Activated T-helper 1 cell treated with Interleukin-2 at 50 U/mL for 16 hours (primary cell): ENCODE results near the gene CRYBB1.

Experiments
- DNase-seq: peaks from one replicate; pipeline ENCODE4 v3.0.0-alpha.2; 2020; ENCODE audit warnings: low read depth

CRYBB1 gene

DNA sequence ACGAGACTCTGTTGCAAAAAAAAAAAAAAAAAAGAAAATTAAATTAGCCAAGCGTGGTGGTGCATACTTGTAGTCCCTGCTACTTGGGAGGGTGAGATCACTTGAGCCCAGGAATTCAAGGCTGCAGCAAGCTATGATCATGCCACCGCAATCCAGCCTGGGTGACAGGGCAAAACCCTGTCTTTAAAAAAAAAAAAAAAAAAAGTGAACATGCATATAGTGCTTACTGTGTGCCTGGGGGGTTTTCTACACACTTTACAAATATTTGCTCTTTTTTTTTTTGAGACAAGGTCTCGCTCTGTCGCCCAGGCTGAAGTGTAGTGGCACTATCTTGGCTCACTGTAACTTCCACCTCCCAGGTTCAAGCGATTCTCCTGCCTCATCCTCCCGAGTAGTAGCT, 40.7 kb downstream of the CRYBB1 start:
- no peak for DNase-seq

DNA sequence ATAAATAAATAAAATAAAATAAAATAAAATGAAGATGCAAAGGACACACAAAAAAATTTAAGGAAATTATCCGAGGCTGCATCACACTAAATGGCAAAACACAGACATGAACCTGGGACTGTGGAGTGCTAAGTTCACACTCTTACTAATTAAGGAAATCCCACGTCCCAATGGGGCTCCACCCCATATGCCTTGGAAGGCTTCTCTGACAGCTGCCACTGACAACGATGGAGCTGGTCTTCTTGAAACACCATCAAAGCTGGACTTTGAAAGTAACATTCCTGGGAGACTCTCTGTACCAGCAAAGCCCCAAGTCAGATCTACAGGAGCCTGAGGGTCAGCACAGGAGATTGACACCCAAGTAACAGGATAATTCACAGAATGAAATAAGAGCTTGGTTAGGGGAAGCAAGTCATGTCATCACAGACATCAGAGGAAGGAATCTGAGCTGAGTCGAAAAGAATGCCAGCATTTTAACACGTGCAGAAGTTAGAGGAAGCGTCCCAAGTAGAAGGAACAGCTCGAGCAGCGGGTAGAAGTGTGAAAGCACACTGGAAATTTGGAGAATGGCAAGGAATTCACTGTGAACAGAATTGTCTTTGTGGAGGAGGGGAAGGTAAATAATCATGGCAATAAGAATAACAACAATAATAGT, 41.7 kb downstream of the CRYBB1 start:
- DNase-seq = no peak

DNA sequence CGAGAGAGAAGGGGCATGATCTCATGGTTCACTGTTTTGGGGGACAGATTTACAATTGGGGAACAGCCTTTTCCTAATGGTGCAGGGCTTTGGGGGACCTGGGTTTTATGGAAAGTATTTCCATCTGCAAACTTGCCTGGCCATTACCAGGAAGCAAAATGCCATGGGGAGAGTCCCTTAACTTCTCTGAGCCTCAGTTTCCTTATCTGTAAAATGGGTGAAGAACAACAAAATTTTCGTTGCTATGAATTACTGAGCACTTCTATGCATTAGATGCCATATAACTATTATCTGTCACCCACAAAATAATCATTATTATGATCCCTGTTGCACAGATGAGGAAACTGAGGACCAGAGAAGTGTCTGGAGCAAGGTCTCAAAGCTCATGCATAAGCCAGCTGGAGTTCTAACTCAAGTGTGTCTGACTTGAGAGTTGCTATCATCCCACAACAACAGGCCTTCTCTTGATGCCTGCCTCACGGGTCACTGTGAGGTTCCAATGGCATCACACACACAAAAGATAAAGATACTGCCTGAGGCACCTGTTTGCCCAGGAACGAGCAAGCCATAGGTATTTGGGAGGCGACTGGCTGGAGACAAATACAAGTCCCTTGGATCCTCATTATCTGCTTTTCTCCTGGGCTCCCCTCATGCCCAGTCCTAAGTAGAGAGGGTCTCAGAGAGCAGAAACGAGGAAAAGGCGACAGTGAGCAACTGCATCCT, 43.7 kb downstream of the CRYBB1 start:
- no peak for DNase-seq

DNA sequence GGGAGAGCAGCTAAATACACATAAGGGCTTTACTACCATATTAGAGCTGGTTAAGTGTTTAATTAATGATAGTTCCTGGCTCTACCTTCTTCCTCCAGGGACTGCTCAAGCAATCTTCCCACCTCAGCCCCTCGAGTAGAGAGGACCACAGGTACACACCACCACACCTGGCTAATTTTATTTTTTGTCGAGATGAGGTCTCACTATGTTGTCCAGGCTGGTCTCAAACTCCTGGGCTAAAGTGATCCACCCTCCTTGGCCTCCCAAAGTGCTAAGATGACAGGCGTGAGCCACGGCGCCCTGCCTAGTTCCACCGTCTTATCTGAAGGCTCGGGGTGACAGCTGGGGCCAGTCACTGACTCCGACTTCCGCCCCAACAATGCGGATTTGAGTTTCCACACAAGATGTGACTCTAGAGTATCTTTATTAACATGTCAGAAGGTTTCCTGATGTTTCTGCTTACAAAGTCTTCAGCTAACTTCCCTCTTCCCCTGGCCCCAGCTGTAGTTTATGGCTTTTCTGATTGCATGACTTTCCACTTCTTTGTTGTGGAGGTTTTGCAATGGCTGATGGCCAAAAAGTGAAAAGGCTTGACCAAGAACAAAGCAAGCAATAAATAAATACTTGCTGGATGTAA, 44.7 kb downstream of the CRYBB1 start:
- no peak for DNase-seq

DNA sequence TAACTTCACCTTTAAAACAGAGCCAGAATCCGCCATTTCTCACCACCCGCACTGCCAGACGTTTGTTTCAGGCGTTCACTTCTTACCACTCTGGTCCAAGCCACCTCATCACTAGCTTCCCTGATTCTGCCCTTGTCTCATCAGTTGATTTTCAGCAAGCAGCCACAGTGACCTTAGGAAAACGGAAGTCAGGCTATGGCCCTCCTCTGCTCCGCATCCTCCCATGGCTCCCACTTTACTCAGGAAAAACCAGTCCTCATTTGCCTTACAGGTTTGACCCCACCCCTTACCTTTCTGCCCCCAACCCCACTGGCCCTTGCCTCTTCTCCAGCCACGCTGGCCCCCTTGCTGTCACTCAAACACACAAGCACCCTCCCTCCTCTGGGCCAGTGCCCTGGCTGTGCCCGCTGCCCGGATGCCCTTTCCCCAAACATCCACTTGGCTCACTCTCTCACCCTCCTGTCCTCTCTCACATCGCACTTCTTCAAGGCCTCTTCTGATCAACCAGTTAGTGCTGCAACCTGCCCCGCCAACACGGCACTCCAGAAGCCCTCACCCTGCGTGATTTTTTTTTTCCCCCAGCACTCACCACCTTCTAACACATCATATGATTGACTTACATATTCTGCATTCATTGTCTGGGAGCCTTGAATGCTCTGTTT, 46.8 kb downstream of the CRYBB1 start:
- DNase-seq = no peak

DNA sequence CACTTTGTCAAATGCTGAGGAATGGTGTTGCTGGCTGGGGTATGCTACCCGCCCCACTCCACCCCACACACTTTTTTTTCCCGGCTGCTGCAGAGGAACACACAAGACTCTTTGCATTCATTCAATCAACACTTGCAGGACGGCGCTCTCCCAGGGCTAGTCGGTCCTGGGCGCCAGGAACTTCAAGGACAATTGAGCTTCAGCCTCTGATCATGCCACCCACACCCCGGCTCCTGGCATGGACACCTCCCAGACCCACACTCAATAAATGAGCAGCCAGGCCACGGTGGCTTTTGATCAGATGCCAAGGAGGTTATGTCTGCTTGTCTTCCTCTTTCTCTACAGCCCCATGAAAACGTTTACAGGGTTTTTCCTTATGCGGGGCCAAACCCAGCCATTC, 47.7 kb downstream of the CRYBB1 start:
- no peak for DNase-seq

DNA sequence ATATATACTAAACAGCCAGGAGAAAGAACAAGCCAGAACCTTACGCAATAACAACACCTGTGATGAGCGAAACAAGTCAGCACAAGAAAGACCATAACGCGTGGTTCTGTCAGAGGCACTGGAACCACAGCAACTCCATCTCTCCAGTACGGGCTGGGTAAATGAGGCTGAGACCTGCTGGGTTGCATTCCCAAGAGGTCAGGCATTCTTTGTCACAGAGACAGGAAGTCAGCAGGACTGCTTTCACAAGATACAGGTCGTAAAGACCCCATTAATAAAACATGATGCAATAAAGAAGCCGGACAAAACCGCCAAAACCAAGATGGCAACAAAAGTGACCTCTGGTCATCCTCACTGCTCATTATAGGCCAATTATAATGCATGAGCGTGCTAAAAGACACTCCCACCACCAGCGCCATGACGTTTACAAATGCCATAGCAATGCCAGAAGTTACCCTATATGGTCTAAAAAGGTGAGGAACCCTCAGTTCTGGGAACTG, 49.6 kb downstream of the CRYBB1 start:
- no peak for DNase-seq

DNA sequence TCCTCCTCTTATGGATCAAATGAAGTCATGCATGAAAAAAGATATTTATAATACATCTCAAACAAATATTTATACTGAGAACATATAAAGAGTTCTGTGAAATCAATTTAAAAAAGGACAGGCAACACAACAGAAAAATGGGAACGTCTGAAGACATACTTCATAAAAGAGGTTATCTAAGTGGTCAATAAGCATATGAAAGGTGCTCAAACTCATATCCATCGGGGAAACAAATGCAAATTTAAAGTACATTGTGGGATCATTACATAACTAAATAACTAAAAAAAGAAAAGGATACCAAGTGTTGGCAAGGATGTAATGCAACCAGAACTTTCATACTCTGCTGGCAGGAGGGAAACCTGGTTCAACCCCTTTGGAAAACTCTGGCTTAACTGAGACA, 50.2 kb downstream of the CRYBB1 start:
- no peak for DNase-seq

DNA sequence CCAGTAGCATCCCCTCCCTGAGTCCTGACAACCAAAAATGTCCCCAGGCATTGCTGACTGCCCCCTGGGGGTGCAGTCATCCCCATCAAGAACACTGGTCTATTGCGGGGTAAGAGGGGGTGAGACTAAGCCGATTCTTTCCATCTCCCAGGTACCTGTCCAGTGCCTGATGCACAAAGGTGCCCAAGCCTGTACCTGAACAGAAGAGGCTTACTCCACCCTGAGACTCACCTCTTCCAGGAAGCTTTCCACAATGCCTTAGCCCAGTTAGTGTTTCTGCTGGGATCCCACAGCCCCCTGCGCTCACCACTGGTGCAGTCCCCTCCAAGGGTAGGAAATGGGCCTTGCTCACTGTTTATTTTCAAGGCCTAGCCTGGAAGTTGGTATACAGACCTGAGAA, 50.8 kb downstream of the CRYBB1 start:
- no peak for DNase-seq

DNA sequence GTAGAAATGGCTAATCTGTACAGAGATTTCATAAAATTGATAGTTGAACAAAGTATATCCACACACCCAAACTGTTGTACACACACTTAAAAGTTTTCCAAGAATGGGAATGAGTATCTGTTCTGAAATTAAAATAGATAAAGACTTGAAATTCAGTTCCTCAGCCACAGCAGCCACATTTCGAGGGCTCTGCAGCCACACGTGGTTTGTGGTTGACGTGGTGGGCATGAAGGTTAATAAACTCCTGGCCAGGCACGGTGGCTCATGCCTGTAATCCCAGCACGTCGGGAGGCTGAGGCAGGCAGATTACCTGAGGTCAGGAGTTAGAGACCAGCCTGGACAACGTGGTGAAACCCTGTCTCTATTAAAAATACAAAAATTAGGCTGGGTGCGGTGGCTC, 51.9 kb downstream of the CRYBB1 start:
- no peak for DNase-seq

DNA sequence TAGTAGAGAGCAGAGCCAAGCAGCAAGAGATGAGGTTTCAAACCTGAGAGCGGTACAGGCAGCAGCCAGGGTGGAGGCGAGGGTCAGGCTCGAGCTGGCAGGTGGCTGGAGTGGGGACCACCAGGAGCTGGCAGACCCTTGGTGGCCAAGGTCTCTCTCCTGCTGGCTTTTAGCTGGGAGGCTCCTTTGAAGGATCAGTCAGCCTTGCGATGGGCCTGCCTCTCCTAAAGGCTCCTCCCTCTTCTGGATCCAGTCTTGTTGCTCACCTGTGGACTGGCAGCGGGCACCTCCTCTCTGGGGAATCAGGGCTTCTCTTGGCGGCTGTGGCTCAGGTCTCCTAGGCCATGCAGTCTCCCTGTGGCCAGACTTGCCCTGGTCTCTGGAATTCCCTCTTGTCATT, 52.6 kb downstream of the CRYBB1 start:
- DNase-seq = no peak

DNA sequence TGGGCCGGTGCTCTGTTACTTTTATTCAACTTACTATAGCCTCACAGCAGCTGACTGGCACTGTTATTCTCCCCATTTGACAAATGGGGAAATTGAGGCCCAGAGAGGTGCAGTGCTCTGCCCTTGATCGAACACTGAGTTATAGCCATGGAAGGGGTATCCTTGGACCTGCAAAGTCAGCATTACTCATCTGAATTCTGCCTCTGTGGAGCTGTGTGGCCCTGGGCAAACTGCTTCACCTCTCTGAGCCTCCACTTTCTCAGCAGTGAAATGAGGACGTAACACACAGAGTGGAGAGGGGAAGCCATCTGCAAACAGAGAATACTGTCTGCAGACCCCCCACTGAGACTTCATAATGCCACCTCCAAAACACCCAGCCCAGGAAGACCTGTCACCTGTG, 53.2 kb downstream of the CRYBB1 start:
- DNase-seq = no peak

DNA sequence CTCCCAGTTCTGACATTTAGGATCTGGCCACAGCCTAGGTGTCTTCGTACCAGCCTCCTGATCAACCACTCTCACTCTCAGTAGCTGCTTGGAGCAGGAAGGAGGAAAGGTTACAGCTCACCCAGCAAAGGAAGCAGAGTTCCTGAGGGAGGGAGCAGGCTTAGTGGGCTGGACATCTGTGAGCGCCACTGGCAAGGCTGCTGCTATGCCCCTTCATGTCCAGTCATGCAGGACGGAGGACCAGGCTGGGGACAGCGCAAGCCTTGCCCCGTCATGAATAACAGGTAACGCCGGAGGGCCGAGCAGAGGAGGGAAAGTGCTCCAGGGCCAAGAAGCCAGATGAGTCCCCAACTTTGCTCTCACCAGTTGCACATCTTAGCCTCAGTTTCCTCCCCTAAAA, 53.6 kb downstream of the CRYBB1 start:
- no peak for DNase-seq

DNA sequence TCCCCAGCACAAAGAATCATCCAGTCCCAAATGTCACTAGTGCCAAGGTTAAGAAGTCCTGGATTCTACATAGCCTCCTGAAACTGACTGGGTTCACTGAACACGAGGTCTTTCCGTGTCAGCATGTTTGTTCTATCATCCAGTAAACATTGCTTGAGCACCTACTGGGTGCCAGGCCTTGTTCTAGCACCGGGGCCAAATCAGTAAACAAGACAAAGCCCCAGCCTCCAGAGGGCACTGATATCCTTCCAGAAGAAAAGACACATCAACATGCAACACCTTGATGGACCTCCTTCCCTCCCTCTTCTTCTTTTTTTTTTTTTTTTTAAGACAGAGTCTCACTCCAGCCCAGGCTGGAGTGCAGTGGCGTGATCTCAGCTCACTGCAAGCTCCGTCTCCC, 54.8 kb downstream of the CRYBB1 start:
- DNase-seq = no peak

DNA sequence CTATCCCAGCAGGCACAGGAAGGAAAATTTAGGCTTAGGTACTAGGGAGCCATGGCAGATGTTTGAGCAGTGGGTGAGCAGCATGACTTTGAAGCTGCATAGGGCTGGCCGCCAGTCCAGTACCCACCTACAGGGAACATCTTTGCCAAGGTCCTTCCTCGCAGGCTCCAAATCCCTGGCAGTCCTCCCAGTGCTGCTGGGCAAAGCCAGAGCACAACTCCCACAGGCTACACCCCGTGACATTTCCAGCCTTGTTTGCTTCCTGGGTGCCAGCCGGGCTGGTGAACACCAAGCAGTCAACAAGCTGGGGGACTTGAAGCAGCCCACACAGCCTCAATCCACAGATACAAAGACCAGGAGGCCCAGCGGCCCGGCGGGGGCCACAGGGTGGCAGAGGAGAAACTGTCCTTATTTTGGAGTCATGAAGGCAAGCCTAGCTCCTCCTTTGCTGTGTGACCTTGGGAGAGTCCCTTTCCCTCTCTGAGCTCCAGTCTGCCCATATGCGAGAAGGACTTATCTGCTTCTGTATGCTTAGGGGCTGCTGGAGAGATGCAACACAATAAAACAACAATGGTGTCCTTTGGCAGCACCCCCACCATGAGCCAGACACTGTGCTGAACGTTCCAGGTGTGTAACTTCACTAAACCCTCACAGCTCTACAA, 55.9 kb downstream of the CRYBB1 start:
- no peak for DNase-seq

DNA sequence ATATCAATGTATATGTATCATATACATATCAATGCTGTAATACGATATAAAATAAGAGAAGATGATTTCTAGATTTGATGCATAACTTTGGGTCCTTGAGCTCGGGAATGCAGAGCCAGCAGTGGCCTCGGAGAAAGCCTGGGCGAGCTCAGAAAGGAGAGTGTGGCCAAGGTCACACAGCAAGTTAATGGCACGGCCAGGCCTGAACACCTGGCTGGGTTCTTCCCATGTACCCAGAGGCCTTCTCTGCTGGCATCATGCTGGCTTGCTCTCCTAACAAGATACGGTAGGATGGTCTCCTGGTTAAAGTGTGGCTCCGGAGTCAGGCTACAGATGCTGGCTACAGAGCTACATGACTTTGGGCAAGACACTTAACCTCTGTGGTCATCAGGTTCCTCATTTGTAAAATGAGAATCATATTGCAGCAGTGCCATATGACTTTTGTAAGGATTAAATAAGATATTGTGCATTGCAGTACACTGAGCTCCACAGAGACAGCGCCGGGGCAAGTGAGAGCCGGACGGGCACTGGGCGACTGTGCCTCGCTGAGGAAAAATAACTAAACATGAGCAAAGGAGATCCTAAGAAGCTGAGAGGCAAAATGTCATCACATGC, 57.8 kb downstream of the CRYBB1 start:
- DNase-seq = no peak

DNA sequence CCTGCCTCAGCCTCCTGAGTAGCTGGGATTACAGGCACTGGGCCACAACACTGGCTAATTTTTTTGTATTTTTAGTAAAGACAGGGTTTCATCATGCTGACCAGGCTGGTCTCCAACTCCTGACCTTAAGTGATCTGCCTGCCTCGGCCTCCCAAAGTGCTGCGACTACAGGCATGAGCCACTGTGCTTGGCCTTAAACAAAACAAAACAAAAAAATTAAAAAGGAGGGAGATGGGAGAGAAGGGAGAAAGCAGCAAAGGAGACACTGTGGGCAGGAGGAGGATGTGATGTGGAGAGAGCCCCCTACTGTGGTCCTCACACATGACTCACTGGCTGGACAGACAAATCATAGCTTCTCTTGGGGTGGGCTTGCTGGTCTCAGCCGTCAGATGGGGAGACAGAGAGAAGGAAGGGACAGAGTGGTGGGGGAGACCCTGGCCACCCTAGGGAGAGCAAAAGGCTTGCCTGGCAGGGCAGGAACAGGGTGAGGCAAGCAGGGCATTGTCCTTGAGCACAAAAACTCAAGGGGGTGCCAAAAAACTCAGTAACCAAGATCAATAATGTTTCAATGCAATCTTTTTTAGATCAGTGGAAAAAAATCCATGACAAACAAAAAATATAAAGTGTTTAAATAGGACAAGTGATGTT, 59.5 kb downstream of the CRYBB1 start:
- DNase-seq = no peak

DNA sequence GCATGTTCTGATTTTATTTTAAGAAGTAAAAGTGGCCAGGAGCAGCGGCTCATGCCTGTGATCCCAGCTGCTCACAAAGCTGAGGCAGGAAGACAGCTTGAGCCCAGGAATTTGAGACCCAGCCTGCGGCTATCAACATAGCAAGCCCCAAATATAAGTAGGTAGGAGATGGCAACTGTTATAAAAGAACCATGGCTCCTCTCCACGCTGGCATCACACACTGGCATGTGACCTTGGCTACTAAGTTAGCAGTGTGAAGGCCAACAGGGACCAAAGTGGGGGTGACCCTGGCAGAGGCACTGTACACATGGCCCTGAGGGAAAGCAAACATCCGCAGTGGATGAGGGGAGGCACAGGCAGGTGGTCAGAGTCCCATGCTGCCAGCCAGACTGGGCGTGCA, 60.9 kb downstream of the CRYBB1 start:
- no peak for DNase-seq

DNA sequence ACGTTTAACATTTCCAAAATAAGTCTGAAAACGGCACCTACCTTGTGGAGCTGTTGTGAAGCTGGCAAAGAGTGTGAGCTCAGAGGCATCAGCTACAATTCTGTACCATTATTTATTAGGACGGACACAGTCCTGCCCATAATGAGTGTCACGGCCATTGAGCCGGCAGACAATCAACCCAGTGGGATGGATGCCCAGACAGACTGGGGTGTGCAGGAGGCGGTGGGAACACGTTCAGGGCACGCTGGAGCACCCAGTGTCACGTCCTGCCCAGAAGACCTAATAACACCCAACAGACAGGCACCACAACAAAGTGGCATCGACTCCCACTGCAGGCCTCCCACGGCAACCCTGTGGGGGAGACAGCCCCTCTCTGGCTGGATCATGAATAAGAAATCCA, 62.3 kb downstream of the CRYBB1 start:
- no peak for DNase-seq

DNA sequence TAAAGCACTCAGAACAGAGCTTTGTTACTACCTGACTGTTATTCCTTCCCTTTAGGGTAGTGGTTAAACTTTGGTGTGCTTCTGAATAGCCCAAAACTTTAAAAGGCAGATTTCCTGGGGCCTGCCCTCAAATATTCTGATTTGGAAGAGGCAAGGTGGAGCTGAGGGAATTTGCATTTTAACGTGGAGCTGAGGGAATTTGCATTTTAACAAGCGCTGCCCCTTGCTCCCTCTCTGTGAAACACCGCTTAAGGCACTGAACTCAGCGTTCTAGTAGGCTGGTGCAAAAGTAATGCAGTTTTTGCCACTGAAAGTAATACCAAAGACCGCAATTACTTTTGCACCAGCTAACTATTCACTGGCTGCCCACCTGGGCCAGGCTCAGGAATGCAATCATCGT, 62.9 kb downstream of the CRYBB1 start:
- no peak for DNase-seq

DNA sequence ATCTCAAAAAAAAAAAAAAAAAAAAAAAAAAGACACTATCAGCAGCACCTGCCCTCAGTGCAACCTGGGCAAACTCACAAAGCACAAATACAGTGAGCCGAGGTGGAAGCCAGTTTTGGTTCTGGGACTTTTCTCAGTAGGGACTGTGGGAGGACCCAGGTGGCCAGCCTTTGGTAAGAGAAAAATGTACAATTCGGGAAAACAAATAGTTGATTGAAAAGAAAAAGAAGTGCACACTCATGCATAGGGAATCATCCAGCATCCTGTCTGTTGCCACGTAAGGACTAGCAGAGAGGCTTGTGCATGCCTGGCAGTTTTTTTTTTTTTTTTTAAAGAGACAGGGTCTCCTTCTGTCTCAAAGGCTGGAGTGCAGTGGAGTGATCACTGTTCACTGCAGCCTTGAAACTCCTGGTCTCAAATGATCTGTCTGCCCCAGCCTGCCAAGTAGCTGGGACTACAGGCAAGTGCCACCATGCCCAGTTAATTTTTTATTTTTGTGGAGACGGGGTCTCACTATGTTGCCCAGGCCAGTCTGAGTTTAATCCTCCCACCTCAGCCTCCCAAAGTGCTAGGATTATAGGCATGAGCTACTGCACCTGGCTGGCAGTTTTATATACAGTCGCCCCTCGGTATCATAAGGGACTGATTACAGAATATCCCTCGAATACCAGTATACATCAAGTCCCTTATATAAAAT, 64.6 kb downstream of the CRYBB1 start:
- no peak for DNase-seq
